SW 1271 (cell line): Measurements from ENCODE around the gene ALKBH3.

Experiments used
- DNase-seq, 2 experiments: peaks; one replicate each; lab custom pipeline; 2025; lab: John Stamatoyannopoulos, UW

Gene ALKBH3

GRCh38 chr11:43922744-43923405, 42.2 kb downstream of the ALKBH3 start:
- no peak for DNase-seq

GRCh38 chr11:43923406-43924111, 42.9 kb downstream of the ALKBH3 start:
- no peak for DNase-seq

- DNase-seq, result no peak
Measured at GRCh38 chr11:43924112-43924855, 43.7 kb downstream of the ALKBH3 start.

- DNase-seq, result no peak
Measured at GRCh38 chr11:43925063-43925931, 44.7 kb downstream of the ALKBH3 start.

GRCh38 chr11:43925932-43926505, 45.4 kb downstream of the ALKBH3 start:
- no peak for DNase-seq

- no peak for DNase-seq
Measured at GRCh38 chr11:43927070-43927469, 46.4 kb downstream of the ALKBH3 start.

GRCh38 chr11:43927925-43928707, 47.5 kb downstream of the ALKBH3 start:
- no peak for DNase-seq

GRCh38 chr11:43928721-43929120, 48.1 kb downstream of the ALKBH3 start:
- no peak for DNase-seq

GRCh38 chr11:43930868-43931716, 50.5 kb downstream of the ALKBH3 start:
- no peak for DNase-seq

GRCh38 chr11:43931717-43932039, 51.0 kb downstream of the ALKBH3 start:
- DNase-seq, result no peak

- DNase-seq, result no peak
Measured at GRCh38 chr11:43933226-43933607, 52.6 kb downstream of the ALKBH3 start.

- DNase-seq, result no peak
Measured at GRCh38 chr11:43933608-43934551, 53.2 kb downstream of the ALKBH3 start.

GRCh38 chr11:43934601-43935423, 54.2 kb downstream of the ALKBH3 start:
- DNase-seq, result no peak

GRCh38 chr11:43935424-43935979, 54.9 kb downstream of the ALKBH3 start:
- no peak for DNase-seq

- DNase-seq, result no peak
Measured at GRCh38 chr11:43936076-43936475, 55.4 kb downstream of the ALKBH3 start.

GRCh38 chr11:43937434-43938411, 57.1 kb downstream of the ALKBH3 start:
- DNase-seq, result peak in 1 of 2 experiments; percentile 20
